Endothelial cell of umbilical vein (primary cell): ENCODE data around the gene VRK2. TPM values are rescaled to one million over a fixed set of nuclear protein-coding genes. Genes with fewer than 3 reads are reported as not detected.

Experiments used
- BruUV-seq: library from RNA; stranded (reverse); fragments of 400-500 nt; replicated peaks from 2 replicates; lab custom pipeline; 2021; lab: Mats Ljungman, UMichigan
- CTCF ChIA-PET: fragments of 300-600, 350-600 bp; sonication (Branson Sonifier 250); formaldehyde crosslinking; loops from one replicate; lab custom pipeline; 2021; ENCODE audit warnings: antibody characterized with exemption, inconsistent platforms; lab: Charles Lee
- POLR2A ChIA-PET: fragments of 300-600, 350-600 bp; sonication (Branson Sonifier 250); formaldehyde crosslinking; loops from one replicate; lab custom pipeline; 2021; ENCODE audit warnings: antibody characterized with exemption, inconsistent platforms; lab: Charles Lee
- DNase-seq: peaks from one replicate; pipeline ENCODE4 v3.0.0-alpha.2; 2011; ENCODE audit warnings: low read depth, low spot score
- FAIRE-seq: peaks from 2 replicates; lab custom pipeline; 2011; peaks lifted over from hg19 to GRCh38; lab: Jason Lieb, UNC
- H2AFZ ChIP-seq: 2 replicates; pipeline ENCODE4 v1.6.0; 2012; ENCODE audit warnings: low read depth, low read length, control low read depth, inconsistent platforms
- H3K27ac ChIP-seq: 2 replicates; pipeline ENCODE4 v1.5.1; 2011; ENCODE audit warnings: low read depth, mild to moderate bottlenecking, control low read depth, low read length, moderate library complexity; ENCODE audit not compliant: insufficient read depth
- H3K27me3 ChIP-seq, 2 experiments: 2 replicates each; pipeline versions ENCODE4 v1.6.0 to v1.6.1; 2011; ENCODE audit warnings: low read length in 2 of 2, mixed read lengths in 1 of 2; ENCODE audit not compliant: control insufficient read depth in 2 of 2, insufficient read depth in 2 of 2
- H3K36me3 ChIP-seq, 2 experiments: 2 replicates in 1 of 2; 3 replicates in 1 of 2; pipeline ENCODE4 v1.5.1; 2011; ENCODE audit warnings: low read length in 2 of 2, mild to moderate bottlenecking in 1 of 2, moderate library complexity in 1 of 2; ENCODE audit not compliant: control insufficient read depth in 2 of 2, insufficient read depth in 2 of 2; ENCODE audit errors: extremely low read depth in 1 of 2
- H3K4me1 ChIP-seq: 3 replicates; pipeline ENCODE4 v1.5.1; 2011; ENCODE audit warnings: mild to moderate bottlenecking, low read length; ENCODE audit not compliant: control insufficient read depth, insufficient read depth; ENCODE audit errors: extremely low read depth
- H3K4me2 ChIP-seq: 2 replicates; pipeline ENCODE4 v1.6.1; 2011; ENCODE audit warnings: low read length, control low read depth, mixed read lengths; ENCODE audit not compliant: insufficient read depth
- H3K4me3 ChIP-seq, 3 experiments: fragments of 200-600 bp in 1 of 3; sonication (generic), shearing (Covaris generic) in 1 of 3; replicated peaks in 1 of 3; 2 replicates each; pipeline ENCODE4 v1.5.1; 2011 to 2016; ENCODE audit warnings: control low read depth in 3 of 3, low read length in 3 of 3, mild to moderate bottlenecking in 2 of 3, inconsistent platforms in 1 of 3, low read depth in 1 of 3, moderate library complexity in 1 of 3; ENCODE audit not compliant: insufficient read depth in 1 of 3
- H3K79me2 ChIP-seq: 2 replicates; pipeline ENCODE4 v1.6.0; 2012; ENCODE audit warnings: low read length, inconsistent platforms; ENCODE audit not compliant: control insufficient read depth, insufficient read depth
- H3K9ac ChIP-seq: replicated peaks from 2 replicates; pipeline ENCODE3; 2011; ENCODE audit warnings: low read length, control low read depth; ENCODE audit not compliant: insufficient read depth; ENCODE audit errors: extremely low read depth
- H3K9me1 ChIP-seq: replicated peaks from 3 replicates; pipeline ENCODE4 v1.6.0; 2011; ENCODE audit warnings: mild to moderate bottlenecking, low read length; ENCODE audit not compliant: control insufficient read depth, insufficient read depth; ENCODE audit errors: extremely low read depth
- H3K9me3 ChIP-seq: replicated peaks from 2 replicates; pipeline ENCODE4 v1.5.1; 2012; ENCODE audit warnings: low read length, inconsistent platforms; ENCODE audit not compliant: control insufficient read depth, insufficient read depth
- H4K20me1 ChIP-seq: replicated peaks from 2 replicates; pipeline ENCODE3; 2011; ENCODE audit warnings: mild to moderate bottlenecking, low read length; ENCODE audit not compliant: control insufficient read depth, insufficient read depth; ENCODE audit errors: extremely low read depth
- EZH2 ChIP-seq: IDR thresholded peaks from 2 replicates; pipeline ENCODE4 v1.6.1; 2012; ENCODE audit warnings: borderline replicate concordance, low read depth, mild to moderate bottlenecking, moderate library complexity, low read length, inconsistent platforms; ENCODE audit not compliant: severe bottlenecking
- FOS ChIP-seq: IDR thresholded peaks from 2 replicates; pipeline ENCODE4 v1.6.1; 2011; ENCODE audit warnings: mild to moderate bottlenecking, low read length, moderate library complexity, borderline replicate concordance; ENCODE audit not compliant: insufficient read depth
- GATA2 ChIP-seq: IDR thresholded peaks from 2 replicates; pipeline ENCODE4 v1.7.0; 2011; ENCODE audit warnings: low read depth, mild to moderate bottlenecking, moderate library complexity, mixed read lengths, low read length; ENCODE audit not compliant: insufficient read length, insufficient read depth
- JUN ChIP-seq: IDR thresholded peaks from 2 replicates; pipeline ENCODE4 v1.6.1; 2011; ENCODE audit warnings: borderline replicate concordance, low read depth; ENCODE audit not compliant: insufficient read length, insufficient read depth
- MAX ChIP-seq: IDR thresholded peaks from 2 replicates; pipeline ENCODE4 v1.6.1; 2011; ENCODE audit not compliant: insufficient read depth, insufficient read length
- MYC ChIP-seq: IDR thresholded peaks from one replicate; pipeline ENCODE4 v1.6.1; 2011; ENCODE audit warnings: mild to moderate bottlenecking, low read depth, low read length
- POLR2A ChIP-seq: IDR thresholded peaks from 2 replicates; pipeline ENCODE4 v1.6.1; 2012; ENCODE audit warnings: low read depth, mild to moderate bottlenecking, control low read depth, low read length
- POLR2AphosphoS5 ChIP-seq: IDR thresholded peaks from 2 replicates; pipeline ENCODE4 v1.6.1; 2012; ENCODE audit warnings: low read depth, mild to moderate bottlenecking, control low read depth, low read length, moderate library complexity; ENCODE audit not compliant: insufficient read depth
- dilution Hi-C: fragments of 300-500 bp; cut with MboI; formaldehyde crosslinking; loops from one replicate; pipeline ENCODE4 v1.15.0; 2019; ENCODE audit warnings: low sequenced_read_pairs; ENCODE audit not compliant: extremely low pct_ligation_motif_present
- intact Hi-C: fragments of 100-400 bp; cut with micrococcal nuclease; formaldehyde crosslinking; loops from one replicate; pipeline ENCODE4 v1.10.0; 2022
- polyA plus RNA-seq, 4 experiments: library from polyadenylated mRNA; depleted of rRNA in 3 of 4; stranded (reverse) in 3 of 4; unstranded in 1 of 4; fragments of >200 nt; gene quantifications; 2 replicates each; pipeline versions ENCODE4 v1.2.1 to v1.2.3, GENCODE V29; 2011 to 2012; ENCODE audit warnings: missing spikeins in 1 of 4
- total RNA-seq: library from RNA; stranded (reverse); gene quantifications from 2 replicates; pipeline ENCODE4 v1.2.3, GENCODE V29; 2021
- TF ChIP-seq, protein P1 (sequence below), 2 donors: IDR thresholded peaks; 1 replicate in 1 of 2; 2 replicates in 1 of 2; pipeline ENCODE4 v1.5.1; 2011; ENCODE audit warnings: low read length in 2 of 2, mild to moderate bottlenecking in 2 of 2, moderate library complexity in 2 of 2, control low read depth in 1 of 2, inconsistent platforms in 1 of 2, low read depth in 1 of 2; ENCODE audit not compliant: insufficient read depth in 1 of 2; ENCODE audit errors: extremely low read depth in 1 of 2

Gene VRK2
- total and polyA plus RNA-seq, 2 donors (not counting 3 experiments of a cell fraction or from before 2014, with no cell fraction given): 11.2 to 35.2 TPM

DNA sequence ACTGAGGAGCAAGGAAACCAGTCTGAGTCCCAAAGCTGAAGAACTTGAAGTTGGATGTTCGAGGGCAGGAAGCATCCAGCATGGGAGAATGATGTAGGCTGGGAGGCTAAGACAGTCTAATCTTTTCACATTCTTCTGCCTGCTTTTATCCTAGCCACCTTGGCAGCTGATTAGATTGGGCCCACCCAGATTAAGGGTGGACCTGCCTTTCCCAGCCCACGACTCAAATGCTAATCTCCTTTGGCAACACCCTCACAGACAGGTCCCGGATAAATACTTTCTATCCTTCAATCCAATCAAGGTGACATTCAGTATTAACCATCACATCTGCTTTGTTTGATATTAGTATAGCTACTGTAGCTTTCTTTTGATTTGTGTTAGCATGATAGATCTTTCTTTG, 27.1 kb downstream of the VRK2 start:
- FAIRE-seq: no peak
- dilution Hi-C loops (no loop called here), intact Hi-C loops (no loop called here)
- H3K9me3 ChIP-seq: no peaks in the 10 kb centered on the region
- POLR2A ChIA-PET: no interaction called here
- peaks cover 0 to 3% of the 10 kb centered on the region in 2 experiments for H3K36me3 ChIP-seq
- H3K9ac ChIP-seq: no peak overlapping the region
- no peaks in the 10 kb centered on the region for H3K4me1 ChIP-seq
- no peak overlapping the region for H3K4me2 ChIP-seq
- peaks cover 56% of the 10 kb centered on the region for H3K79me2 ChIP-seq
- CTCF ChIA-PET: interaction anchor here (1.5 kb wide), 1 partner anchor 10 kb away, joined by 6 read pairs; no protein-coding TSS in a partner anchor
- H3K27me3 ChIP-seq: no peaks in the 10 kb centered on the region
- no peak overlapping the region for H2AFZ ChIP-seq
- H4K20me1 ChIP-seq: peaks cover 2% of the 10 kb centered on the region
- no TSS peak for BruUV-seq
- H3K27ac ChIP-seq: no peak overlapping the region
- H3K4me3 ChIP-seq: no peak overlapping the region
- no peak for DNase-seq
- H3K9me1 ChIP-seq: peaks cover 2% of the 10 kb centered on the region
- no peak for TF ChIP-seq POLR2A
- TF ChIP-seq, protein P1, sequence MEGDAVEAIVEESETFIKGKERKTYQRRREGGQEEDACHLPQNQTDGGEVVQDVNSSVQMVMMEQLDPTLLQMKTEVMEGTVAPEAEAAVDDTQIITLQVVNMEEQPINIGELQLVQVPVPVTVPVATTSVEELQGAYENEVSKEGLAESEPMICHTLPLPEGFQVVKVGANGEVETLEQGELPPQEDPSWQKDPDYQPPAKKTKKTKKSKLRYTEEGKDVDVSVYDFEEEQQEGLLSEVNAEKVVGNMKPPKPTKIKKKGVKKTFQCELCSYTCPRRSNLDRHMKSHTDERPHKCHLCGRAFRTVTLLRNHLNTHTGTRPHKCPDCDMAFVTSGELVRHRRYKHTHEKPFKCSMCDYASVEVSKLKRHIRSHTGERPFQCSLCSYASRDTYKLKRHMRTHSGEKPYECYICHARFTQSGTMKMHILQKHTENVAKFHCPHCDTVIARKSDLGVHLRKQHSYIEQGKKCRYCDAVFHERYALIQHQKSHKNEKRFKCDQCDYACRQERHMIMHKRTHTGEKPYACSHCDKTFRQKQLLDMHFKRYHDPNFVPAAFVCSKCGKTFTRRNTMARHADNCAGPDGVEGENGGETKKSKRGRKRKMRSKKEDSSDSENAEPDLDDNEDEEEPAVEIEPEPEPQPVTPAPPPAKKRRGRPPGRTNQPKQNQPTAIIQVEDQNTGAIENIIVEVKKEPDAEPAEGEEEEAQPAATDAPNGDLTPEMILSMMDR (IDR thresholded peaks at IDR 0.05; ENCODE audit: extremely low read depth in 1 of 2, insufficient read depth in 1 of 2, low read depth in 1 of 2, low read length in 2 of 2): no peak
- no peak for TF ChIP-seq MYC
- TF ChIP-seq FOS: no peak
- TF ChIP-seq GATA2: no peak
- no peak for TF ChIP-seq MAX
- TF ChIP-seq POLR2AphosphoS5: no peak
- no peak for TF ChIP-seq EZH2
- TF ChIP-seq JUN: no peak
